ENCODE results near the gene MED15. TPM values are rescaled to one million over a fixed set of nuclear protein-coding genes. Genes with fewer than 3 reads are reported as not detected.

MED15 gene
- total and polyA plus RNA-seq, 2 of the 8 experiments (the other 6 are each of a cell fraction or from before 2014, with no cell fraction given): 28.3 to 57.1 TPM

DNA sequence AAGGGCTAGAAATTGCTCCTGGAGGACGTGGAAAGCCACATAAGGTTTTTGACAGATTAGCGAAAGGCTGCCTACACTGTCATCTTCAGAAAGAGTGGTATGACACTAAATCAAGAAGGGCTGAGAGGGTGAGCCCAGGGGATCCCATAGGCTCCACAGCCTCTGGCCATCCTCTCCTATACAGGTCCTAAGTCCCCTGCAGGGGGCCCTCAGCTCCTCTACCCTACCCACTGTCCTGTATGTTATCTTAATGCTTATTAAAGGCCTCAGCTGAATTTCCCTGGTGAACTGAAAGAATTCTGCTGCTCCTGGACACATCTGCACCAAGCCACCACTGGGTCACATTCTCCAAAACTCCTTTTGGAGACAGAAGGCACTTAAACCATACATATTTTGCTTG is 19.7 kb upstream of the MED15 start (continued):
- no peak for TF ChIP-seq BCL11A (IDR thresholded peaks at IDR 0.05; ENCODE audit: low read depth in 2 of 2, low read length in 2 of 2)

All from H1 (cell line).